ENCODE results near the gene IFI27L2.
A peak's percentile ranks its signal among the peaks of the same experiment; 100 is the strongest.

The IFI27L2 gene

GRCh38 chr14:94098326-94098992 is 30.9 kb downstream of the IFI27L2 start:
- no peak for DNase-seq

- no peak for DNase-seq
These were observed 32.3 kb downstream of the IFI27L2 start for GRCh38 chr14:94097091-94097490.

GRCh38 chr14:94093418-94093817 is 36.0 kb downstream of the IFI27L2 start:
- no peak for DNase-seq

GRCh38 chr14:94089479-94089878 is 39.9 kb downstream of the IFI27L2 start:
- DNase-seq = no peak

- DNase-seq = no peak
These were observed 40.9 kb downstream of the IFI27L2 start for GRCh38 chr14:94088516-94088915.

GRCh38 chr14:94087891-94088290 is 41.5 kb downstream of the IFI27L2 start:
- no peak for DNase-seq

GRCh38 chr14:94081386-94081820 is 48.0 kb downstream of the IFI27L2 start:
- peak in 1 of 2 experiments; percentile 11 for DNase-seq

GRCh38 chr14:94080621-94081385 is 48.6 kb downstream of the IFI27L2 start, which contains the start of the genes DDX24 and IFI27L1:
TSS of gene DDX24 (minus strand) at chr14:94081202. CDS start at chr14:94079742, 1,460 bp downstream.
TSS of gene IFI27L1 (plus strand) at chr14:94081310. CDS start at chr14:94096938, 15,628 bp downstream.
- peak; percentile 88 to 92 for DNase-seq

- DNase-seq = peak in 1 of 2 experiments; percentile 7
These were observed 49.3 kb downstream of the IFI27L2 start for GRCh38 chr14:94079891-94080620.

GRCh38 chr14:94077823-94078222 is 51.6 kb downstream of the IFI27L2 start:
- no peak for DNase-seq
